ENCODE data around the gene FMOD.

The FMOD gene

DNA sequence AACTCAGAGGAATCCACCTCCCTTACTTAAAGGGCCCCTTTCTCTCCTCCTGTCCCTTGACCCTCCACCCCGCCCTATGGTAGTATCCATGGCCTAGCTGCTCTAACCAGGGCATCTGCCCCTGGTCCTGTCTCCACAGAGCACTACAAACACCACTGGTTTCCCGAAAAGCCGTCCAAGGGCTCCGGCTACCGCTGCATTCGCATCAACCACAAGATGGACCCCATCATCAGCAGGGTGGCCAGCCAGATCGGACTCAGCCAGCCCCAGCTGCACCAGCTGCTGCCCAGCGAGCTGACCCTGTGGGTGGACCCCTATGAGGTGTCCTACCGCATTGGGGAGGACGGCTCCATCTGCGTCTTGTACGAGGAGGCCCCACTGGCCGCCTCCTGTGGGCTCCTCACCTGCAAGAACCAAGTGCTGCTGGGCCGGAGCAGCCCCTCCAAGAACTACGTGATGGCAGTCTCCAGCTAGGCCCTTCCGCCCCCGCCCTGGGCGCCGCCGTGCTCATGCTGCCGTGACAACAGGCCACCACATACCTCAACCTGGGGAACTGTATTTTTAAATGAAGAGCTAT lies 43.9 kb downstream of the FMOD start:
- TF ChIP-seq, protein P1, sequence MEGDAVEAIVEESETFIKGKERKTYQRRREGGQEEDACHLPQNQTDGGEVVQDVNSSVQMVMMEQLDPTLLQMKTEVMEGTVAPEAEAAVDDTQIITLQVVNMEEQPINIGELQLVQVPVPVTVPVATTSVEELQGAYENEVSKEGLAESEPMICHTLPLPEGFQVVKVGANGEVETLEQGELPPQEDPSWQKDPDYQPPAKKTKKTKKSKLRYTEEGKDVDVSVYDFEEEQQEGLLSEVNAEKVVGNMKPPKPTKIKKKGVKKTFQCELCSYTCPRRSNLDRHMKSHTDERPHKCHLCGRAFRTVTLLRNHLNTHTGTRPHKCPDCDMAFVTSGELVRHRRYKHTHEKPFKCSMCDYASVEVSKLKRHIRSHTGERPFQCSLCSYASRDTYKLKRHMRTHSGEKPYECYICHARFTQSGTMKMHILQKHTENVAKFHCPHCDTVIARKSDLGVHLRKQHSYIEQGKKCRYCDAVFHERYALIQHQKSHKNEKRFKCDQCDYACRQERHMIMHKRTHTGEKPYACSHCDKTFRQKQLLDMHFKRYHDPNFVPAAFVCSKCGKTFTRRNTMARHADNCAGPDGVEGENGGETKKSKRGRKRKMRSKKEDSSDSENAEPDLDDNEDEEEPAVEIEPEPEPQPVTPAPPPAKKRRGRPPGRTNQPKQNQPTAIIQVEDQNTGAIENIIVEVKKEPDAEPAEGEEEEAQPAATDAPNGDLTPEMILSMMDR (IDR thresholded peaks at IDR 0.05; ENCODE audit: insufficient read depth, low read length, poor library complexity, severe bottlenecking) = no peak
- no peak for TF ChIP-seq EZH2phosphoT487 (conservative IDR thresholded peaks at IDR 0.05; ENCODE audit: low read length)
- no peak overlapping the region for H2AFZ ChIP-seq (ENCODE audit: low read depth, low read length, severe bottlenecking)
- no peaks in the 10 kb centered on the region for H3K27me3 ChIP-seq (ENCODE audit: low read length)
- H3K4me3 ChIP-seq (ENCODE audit: insufficient read depth, low read length, poor library complexity, severe bottlenecking) = peak overlapping the region; percentile 87
- no peaks in the 10 kb centered on the region for H3K9me2 ChIP-seq (replicated peaks; ENCODE audit: insufficient read depth, low read length)
- no peaks in the 10 kb centered on the region for H3K9me3 ChIP-seq (ENCODE audit: insufficient read depth, low read length)
- peaks cover 41% of the 10 kb centered on the region for H3K36me3 ChIP-seq (ENCODE audit: low read length)
- peak overlapping the region; percentile 99 for H3K27ac ChIP-seq (ENCODE audit: low read depth, low read length)
- peak overlapping the region; percentile 97 for H3K9ac ChIP-seq (ENCODE audit: low read length)
- H3F3A ChIP-seq (ENCODE audit: insufficient read depth) = peaks cover 93% of the 10 kb centered on the region
- H4K20me1 ChIP-seq (ENCODE audit: low read depth, low read length) = peaks cover 2% of the 10 kb centered on the region; the same call in 1 of the 2 replicates
- H3K4me2 ChIP-seq (ENCODE audit: low read depth, low read length, poor library complexity, severe bottlenecking) = peak overlapping the region; percentile 86
- H3K79me2 ChIP-seq (ENCODE audit: insufficient read depth, low read length) = peaks cover 65% of the 10 kb centered on the region

DNA sequence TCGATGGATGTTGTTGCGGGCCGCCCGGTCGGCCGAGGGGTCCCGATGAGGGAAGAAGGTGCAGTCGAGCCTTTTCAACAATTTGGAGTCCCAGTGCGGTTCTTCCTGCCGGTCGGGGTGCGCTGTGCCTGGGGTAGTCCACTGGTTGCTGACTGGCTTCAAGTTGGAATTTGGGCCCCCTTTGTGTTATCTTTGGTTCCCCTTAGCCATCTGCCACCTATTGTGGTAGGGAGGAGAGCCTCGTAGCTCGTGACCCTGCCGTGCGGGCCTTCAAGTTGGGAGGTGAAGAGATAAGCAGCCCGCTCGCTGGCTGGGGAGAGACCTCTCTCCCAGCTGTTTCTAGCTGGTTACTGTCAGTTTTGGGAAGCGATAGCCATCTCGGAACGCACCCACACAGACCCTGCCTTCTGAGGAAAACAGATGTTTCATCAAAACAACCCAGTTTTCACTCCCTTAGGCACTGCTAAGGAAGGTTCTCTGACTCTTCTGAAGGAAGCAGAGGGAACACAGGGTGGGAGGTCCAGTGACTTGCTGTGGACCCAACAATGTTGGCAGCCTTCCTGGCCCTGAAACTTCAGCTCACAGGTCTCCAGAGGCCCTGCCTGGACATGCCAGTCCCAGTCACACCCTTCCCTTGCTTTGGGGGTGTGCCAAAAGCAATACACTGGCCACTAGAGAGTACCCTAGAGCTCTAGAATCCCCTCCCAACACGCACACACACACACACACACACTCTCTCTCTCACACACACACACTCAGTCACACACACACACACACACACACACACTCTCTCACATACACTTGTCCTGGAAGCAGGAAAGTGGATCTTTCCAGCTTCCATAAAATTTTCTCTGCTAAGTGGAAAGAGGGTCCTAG lies 44.6 kb downstream of the FMOD start:
- Histone ChIP-seq H3F3A (ENCODE audit: insufficient read depth) (peaks cover 93% of the 10 kb centered on the region), H4K20me1 (ENCODE audit: low read depth, low read length) (peaks cover 2% of the 10 kb centered on the region; the same call in 1 of the 2 replicates), H3K4me2 (ENCODE audit: low read depth, low read length, poor library complexity, severe bottlenecking) (peak overlapping the region; percentile 86), H3K27me3 (ENCODE audit: low read length) (no peaks in the 10 kb centered on the region), H2AFZ (ENCODE audit: low read depth, low read length, severe bottlenecking) (no peak overlapping the region), H3K27ac (ENCODE audit: low read depth, low read length) (peak overlapping the region; percentile 99), H3K9me2 (replicated peaks; ENCODE audit: insufficient read depth, low read length) (no peaks in the 10 kb centered on the region), H3K9me3 (ENCODE audit: insufficient read depth, low read length) (no peaks in the 10 kb centered on the region), H3K36me3 (ENCODE audit: low read length) (peaks cover 41% of the 10 kb centered on the region), H3K4me3 (ENCODE audit: insufficient read depth, low read length, poor library complexity, severe bottlenecking) (peak overlapping the region; percentile 87), H3K79me2 (ENCODE audit: insufficient read depth, low read length) (peaks cover 65% of the 10 kb centered on the region), H3K9ac (ENCODE audit: low read length) (peak overlapping the region; percentile 97)
- TF ChIP-seq, protein P1 (IDR thresholded peaks at IDR 0.05; ENCODE audit: insufficient read depth, low read length, poor library complexity, severe bottlenecking) = no peak
- no peak for TF ChIP-seq EZH2phosphoT487 (conservative IDR thresholded peaks at IDR 0.05; ENCODE audit: low read length)

DNA sequence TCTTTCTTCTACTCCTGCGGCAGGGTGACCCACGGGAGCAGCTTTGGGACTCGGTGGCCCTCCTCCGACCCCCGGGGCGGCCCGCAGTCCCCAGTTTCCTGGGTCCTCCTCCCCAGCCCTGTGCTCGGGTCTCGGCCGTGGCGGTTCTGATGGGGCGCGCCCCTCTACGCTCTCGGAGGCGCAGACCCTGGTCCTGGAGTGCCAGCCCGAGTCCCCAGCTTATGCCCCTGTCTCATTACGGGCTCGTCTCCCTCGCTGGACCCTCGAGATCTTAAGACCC lies 45.2 kb downstream of the FMOD start:
- no peaks in the 10 kb centered on the region for H3K9me2 ChIP-seq (replicated peaks; ENCODE audit: insufficient read depth, low read length)
- H3K79me2 ChIP-seq (ENCODE audit: insufficient read depth, low read length) = peaks cover 65% of the 10 kb centered on the region
- H3K36me3 ChIP-seq (ENCODE audit: low read length) = peaks cover 41% of the 10 kb centered on the region
- H3F3A ChIP-seq (ENCODE audit: insufficient read depth) = peaks cover 95% of the 10 kb centered on the region
- peak overlapping the region; percentile 97 for H3K9ac ChIP-seq (ENCODE audit: low read length)
- H3K27me3 ChIP-seq (ENCODE audit: low read length) = no peaks in the 10 kb centered on the region
- peak overlapping the region; percentile 99 for H3K27ac ChIP-seq (ENCODE audit: low read depth, low read length)
- peaks cover 2% of the 10 kb centered on the region; the same call in 1 of the 2 replicates for H4K20me1 ChIP-seq (ENCODE audit: low read depth, low read length)
- no peak overlapping the region for H2AFZ ChIP-seq (ENCODE audit: low read depth, low read length, severe bottlenecking)
- peak overlapping the region; percentile 87 for H3K4me3 ChIP-seq (ENCODE audit: insufficient read depth, low read length, poor library complexity, severe bottlenecking)
- no peaks in the 10 kb centered on the region for H3K9me3 ChIP-seq (ENCODE audit: insufficient read depth, low read length)
- H3K4me2 ChIP-seq (ENCODE audit: low read depth, low read length, poor library complexity, severe bottlenecking) = peak overlapping the region; percentile 86
- TF ChIP-seq, protein P1 (IDR thresholded peaks at IDR 0.05; ENCODE audit: insufficient read depth, low read length, poor library complexity, severe bottlenecking) = no peak
